ENCODE measurements around the gene SRSF10. TPM values are rescaled to one million over a fixed set of nuclear protein-coding genes. Genes with fewer than 3 reads are reported as not detected.

SRSF10 gene
- total RNA-seq, 1 donor from 2014 or later: 65.2 TPM

GRCh38 chr1:23930270-23930669, 49.9 kb downstream of the SRSF10 start:
- no peak overlapping the region for H3K4me3 ChIP-seq (ENCODE audit: low read length in 3 of 3)
- H3K9me3 ChIP-seq (ENCODE audit: control insufficient read depth in 3 of 3, low read length in 3 of 3): no peaks in the 10 kb centered on the region
- no peak overlapping the region for H3K27ac ChIP-seq (ENCODE audit: low read depth, low read length)
- no peaks in the 10 kb centered on the region for H3K4me1 ChIP-seq (ENCODE audit: control insufficient read depth in 3 of 3, insufficient read depth in 3 of 3, low read length in 3 of 3)
- H3K27me3 ChIP-seq (ENCODE audit: control insufficient read depth in 3 of 3, insufficient read depth in 3 of 3, low read length in 3 of 3): no peaks in the 10 kb centered on the region
- no peak overlapping the region for H3K9ac ChIP-seq (ENCODE audit: low read depth in 1 of 3, low read length in 3 of 3)
- H3K36me3 ChIP-seq (ENCODE audit: control insufficient read depth in 3 of 3, insufficient read depth in 3 of 3, low read length in 3 of 3): no peaks in the 10 kb centered on the region

GRCh38 chr1:23928789-23929188, 51.3 kb downstream of the SRSF10 start:
- no peak overlapping the region for H3K9ac ChIP-seq (ENCODE audit: low read depth in 1 of 3, low read length in 3 of 3)
- H3K27me3 ChIP-seq (ENCODE audit: control insufficient read depth in 3 of 3, insufficient read depth in 3 of 3, low read length in 3 of 3): no peaks in the 10 kb centered on the region
- no peak overlapping the region for H3K4me3 ChIP-seq (ENCODE audit: low read length in 3 of 3)

GRCh38 chr1:23927097-23927496, 53.0 kb downstream of the SRSF10 start:
- Histone ChIP-seq H3K9me3 (ENCODE audit: control insufficient read depth in 3 of 3, low read length in 3 of 3) (no peaks in the 10 kb centered on the region), H3K9ac (ENCODE audit: low read depth in 1 of 3, low read length in 3 of 3) (no peak overlapping the region), H3K4me3 (ENCODE audit: low read length in 3 of 3) (no peak overlapping the region), H3K27me3 (ENCODE audit: control insufficient read depth in 3 of 3, insufficient read depth in 3 of 3, low read length in 3 of 3) (no peaks in the 10 kb centered on the region), H3K36me3 (ENCODE audit: control insufficient read depth in 3 of 3, insufficient read depth in 3 of 3, low read length in 3 of 3) (no peaks in the 10 kb centered on the region), H3K27ac (ENCODE audit: low read depth, low read length) (no peak overlapping the region), H3K4me1 (ENCODE audit: control insufficient read depth in 3 of 3, insufficient read depth in 3 of 3, low read length in 3 of 3) (peaks cover 4 to 10% (median 6%) of the 10 kb centered on the region in 3 donors)

More at GRCh38 chr1:23928789-23929188, 51.3 kb downstream of the SRSF10 start:
- H3K27ac ChIP-seq (ENCODE audit: low read depth, low read length): no peak overlapping the region
- H3K9me3 ChIP-seq (ENCODE audit: control insufficient read depth in 3 of 3, low read length in 3 of 3): no peaks in the 10 kb centered on the region
- peaks cover 4 to 6% (median 5%) of the 10 kb centered on the region in 3 donors for H3K4me1 ChIP-seq (ENCODE audit: control insufficient read depth in 3 of 3, insufficient read depth in 3 of 3, low read length in 3 of 3)
- H3K36me3 ChIP-seq (ENCODE audit: control insufficient read depth in 3 of 3, insufficient read depth in 3 of 3, low read length in 3 of 3): no peaks in the 10 kb centered on the region

GRCh38 chr1:23925279-23925678, 54.8 kb downstream of the SRSF10 start:
- no peaks in the 10 kb centered on the region for H3K36me3 ChIP-seq (ENCODE audit: control insufficient read depth in 3 of 3, insufficient read depth in 3 of 3, low read length in 3 of 3)
- H3K9ac ChIP-seq (ENCODE audit: low read depth in 1 of 3, low read length in 3 of 3): no peak overlapping the region
- H3K9me3 ChIP-seq (ENCODE audit: control insufficient read depth in 3 of 3, low read length in 3 of 3): no peaks in the 10 kb centered on the region
- no peak overlapping the region for H3K27ac ChIP-seq (ENCODE audit: low read depth, low read length)
- peaks cover 9 to 17% (median 10%) of the 10 kb centered on the region in 3 donors for H3K4me1 ChIP-seq (ENCODE audit: control insufficient read depth in 3 of 3, insufficient read depth in 3 of 3, low read length in 3 of 3)
- no peak overlapping the region for H3K4me3 ChIP-seq (ENCODE audit: low read length in 3 of 3)
- H3K27me3 ChIP-seq (ENCODE audit: control insufficient read depth in 3 of 3, insufficient read depth in 3 of 3, low read length in 3 of 3): no peaks in the 10 kb centered on the region

GRCh38 chr1:23924601-23925000, 55.5 kb downstream of the SRSF10 start:
- H3K27ac ChIP-seq (ENCODE audit: low read depth, low read length): no peak overlapping the region
- no peaks in the 10 kb centered on the region for H3K36me3 ChIP-seq (ENCODE audit: control insufficient read depth in 3 of 3, insufficient read depth in 3 of 3, low read length in 3 of 3)
- no peaks in the 10 kb centered on the region for H3K9me3 ChIP-seq (ENCODE audit: control insufficient read depth in 3 of 3, low read length in 3 of 3)
- no peak overlapping the region for H3K4me3 ChIP-seq (ENCODE audit: low read length in 3 of 3)
- H3K27me3 ChIP-seq (ENCODE audit: control insufficient read depth in 3 of 3, insufficient read depth in 3 of 3, low read length in 3 of 3): no peaks in the 10 kb centered on the region
- no peak overlapping the region for H3K9ac ChIP-seq (ENCODE audit: low read depth in 1 of 3, low read length in 3 of 3)
- peaks cover 14 to 19% (median 17%) of the 10 kb centered on the region in 3 donors for H3K4me1 ChIP-seq (ENCODE audit: control insufficient read depth in 3 of 3, insufficient read depth in 3 of 3, low read length in 3 of 3)

- peaks cover 14 to 19% (median 17%) of the 10 kb centered on the region in 3 donors for H3K4me1 ChIP-seq (ENCODE audit: control insufficient read depth in 3 of 3, insufficient read depth in 3 of 3, low read length in 3 of 3)
- H3K27me3 ChIP-seq (ENCODE audit: control insufficient read depth in 3 of 3, insufficient read depth in 3 of 3, low read length in 3 of 3): no peaks in the 10 kb centered on the region
- no peaks in the 10 kb centered on the region for H3K36me3 ChIP-seq (ENCODE audit: control insufficient read depth in 3 of 3, insufficient read depth in 3 of 3, low read length in 3 of 3)
- peak overlapping the region in 2 of 3 donors; percentile 3 to 53 for H3K9ac ChIP-seq (ENCODE audit: low read depth in 1 of 3, low read length in 3 of 3)
- no peaks in the 10 kb centered on the region for H3K9me3 ChIP-seq (ENCODE audit: control insufficient read depth in 3 of 3, low read length in 3 of 3)
- no peak overlapping the region for H3K27ac ChIP-seq (ENCODE audit: low read depth, low read length)
- peak overlapping the region in 1 of 3 donors; percentile 19 for H3K4me3 ChIP-seq (ENCODE audit: low read length in 3 of 3)
Measured at GRCh38 chr1:23923592-23924499, 56.3 kb downstream of the SRSF10 start.

GRCh38 chr1:23922321-23922943, 57.7 kb downstream of the SRSF10 start:
- peaks cover 14 to 19% (median 17%) of the 10 kb centered on the region in 3 donors for H3K4me1 ChIP-seq (ENCODE audit: control insufficient read depth in 3 of 3, insufficient read depth in 3 of 3, low read length in 3 of 3)
- no peak overlapping the region for H3K4me3 ChIP-seq (ENCODE audit: low read length in 3 of 3)
- H3K9me3 ChIP-seq (ENCODE audit: control insufficient read depth in 3 of 3, low read length in 3 of 3): no peaks in the 10 kb centered on the region
- no peaks in the 10 kb centered on the region for H3K36me3 ChIP-seq (ENCODE audit: control insufficient read depth in 3 of 3, insufficient read depth in 3 of 3, low read length in 3 of 3)
- H3K9ac ChIP-seq (ENCODE audit: low read depth in 1 of 3, low read length in 3 of 3): no peak overlapping the region
- H3K27ac ChIP-seq (ENCODE audit: low read depth, low read length): no peak overlapping the region
- no peaks in the 10 kb centered on the region for H3K27me3 ChIP-seq (ENCODE audit: control insufficient read depth in 3 of 3, insufficient read depth in 3 of 3, low read length in 3 of 3)

- Histone ChIP-seq H3K27me3 (ENCODE audit: control insufficient read depth in 3 of 3, insufficient read depth in 3 of 3, low read length in 3 of 3) (no peaks in the 10 kb centered on the region), H3K4me1 (ENCODE audit: control insufficient read depth in 3 of 3, insufficient read depth in 3 of 3, low read length in 3 of 3) (peaks cover 10 to 13% (median 10%) of the 10 kb centered on the region in 3 donors), H3K9ac (ENCODE audit: low read depth in 1 of 3, low read length in 3 of 3) (no peak overlapping the region), H3K4me3 (ENCODE audit: low read length in 3 of 3) (no peak overlapping the region), H3K9me3 (ENCODE audit: control insufficient read depth in 3 of 3, low read length in 3 of 3) (no peaks in the 10 kb centered on the region), H3K36me3 (ENCODE audit: control insufficient read depth in 3 of 3, insufficient read depth in 3 of 3, low read length in 3 of 3) (no peaks in the 10 kb centered on the region), H3K27ac (ENCODE audit: low read depth, low read length) (no peak overlapping the region)
Measured at GRCh38 chr1:23916209-23917131, 63.7 kb downstream of the SRSF10 start.

GRCh38 chr1:23915466-23915865, 64.7 kb downstream of the SRSF10 start:
- Histone ChIP-seq H3K27ac (ENCODE audit: low read depth, low read length) (no peak overlapping the region), H3K4me1 (ENCODE audit: control insufficient read depth in 3 of 3, insufficient read depth in 3 of 3, low read length in 3 of 3) (peaks cover 4 to 11% (median 7%) of the 10 kb centered on the region in 3 donors), H3K4me3 (ENCODE audit: low read length in 3 of 3) (no peak overlapping the region), H3K27me3 (ENCODE audit: control insufficient read depth in 3 of 3, insufficient read depth in 3 of 3, low read length in 3 of 3) (peaks cover 0 to 3% (median 2%) of the 10 kb centered on the region in 3 donors), H3K9me3 (ENCODE audit: control insufficient read depth in 3 of 3, low read length in 3 of 3) (no peaks in the 10 kb centered on the region), H3K9ac (ENCODE audit: low read depth in 1 of 3, low read length in 3 of 3) (no peak overlapping the region), H3K36me3 (ENCODE audit: control insufficient read depth in 3 of 3, insufficient read depth in 3 of 3, low read length in 3 of 3) (no peaks in the 10 kb centered on the region)
